Fibroblast of lung (primary cell): ENCODE results near the gene OFD1. TPM values are rescaled to one million over a fixed set of nuclear protein-coding genes. Genes with fewer than 3 reads are reported as not detected.

Source experiments
- DNase-seq, 2 donors: peaks; one replicate each; pipeline versions ENCODE4 v3.0.0 to v3.0.0-alpha.2; 2010; ENCODE audit warnings: low read depth in 2 of 2
- H2AFZ ChIP-seq: 2 replicates; pipeline ENCODE4 v1.5.1; 2012; ENCODE audit warnings: low read length, control low read depth, inconsistent platforms
- H3K27ac ChIP-seq: 2 replicates; pipeline ENCODE4 v1.5.1; 2011; ENCODE audit warnings: low read length, control low read depth; ENCODE audit not compliant: insufficient read depth
- H3K27me3 ChIP-seq: 2 replicates; pipeline ENCODE4 v1.5.1; 2011; ENCODE audit warnings: mild to moderate bottlenecking, low read length; ENCODE audit not compliant: control insufficient read depth, insufficient read depth
- H3K36me3 ChIP-seq: 2 replicates; pipeline ENCODE4 v1.5.1; 2011; ENCODE audit warnings: low read length; ENCODE audit not compliant: control insufficient read depth, insufficient read depth
- H3K4me1 ChIP-seq: 2 replicates; pipeline ENCODE4 v1.5.1; 2011; ENCODE audit warnings: low read length; ENCODE audit not compliant: control insufficient read depth, insufficient read depth; ENCODE audit errors: extremely low read depth
- H3K4me2 ChIP-seq: 2 replicates; pipeline ENCODE4 v1.5.1; 2011; ENCODE audit warnings: low read length, control low read depth; ENCODE audit not compliant: insufficient read depth; ENCODE audit errors: extremely low read depth
- H3K4me3 ChIP-seq, 4 experiments: fragments of 200-600 bp in 1 of 4; sonication (generic) in 1 of 4; replicated peaks in 1 of 4; 2 replicates each; pipeline ENCODE4 v1.5.1; 2011 to 2016; ENCODE audit warnings: low read length in 4 of 4, low read depth in 3 of 4, mild to moderate bottlenecking in 3 of 4, control low read depth in 2 of 4, inconsistent platforms in 1 of 4, mixed read lengths in 1 of 4; ENCODE audit not compliant: insufficient read depth in 1 of 4; ENCODE audit errors: control extremely low read depth in 1 of 4
- H3K79me2 ChIP-seq: 2 replicates; pipeline ENCODE4 v1.5.1; 2012; ENCODE audit warnings: mild to moderate bottlenecking, low read length, inconsistent platforms; ENCODE audit not compliant: control insufficient read depth, insufficient read depth
- H3K9ac ChIP-seq: 2 replicates; pipeline ENCODE4 v1.5.1; 2011; ENCODE audit warnings: mild to moderate bottlenecking, low read length, control low read depth; ENCODE audit not compliant: insufficient read depth
- H3K9me3 ChIP-seq: 2 replicates; pipeline ENCODE4 v1.5.1; 2012; ENCODE audit warnings: low read depth, low read length; ENCODE audit not compliant: control insufficient read depth, insufficient read depth
- H4K20me1 ChIP-seq: 2 replicates; pipeline ENCODE4 v1.5.1; 2011; ENCODE audit warnings: low read length; ENCODE audit not compliant: control insufficient read depth, insufficient read depth; ENCODE audit errors: extremely low read depth
- CTCF ChIP-seq, 2 donors: IDR thresholded peaks in 1 of 2; conservative IDR thresholded peaks in 1 of 2; 1 replicate in 1 of 2; 2 replicates in 1 of 2; pipeline ENCODE4 v1.5.1; 2011 to 2012; ENCODE audit warnings: low read length in 2 of 2, control low read depth in 1 of 2, inconsistent platforms in 1 of 2, low read depth in 1 of 2, mild to moderate bottlenecking in 1 of 2
- EZH2 ChIP-seq: IDR thresholded peaks from 2 replicates; pipeline ENCODE4 v1.5.1; 2012; ENCODE audit warnings: low read length, control low read depth, mild to moderate bottlenecking; ENCODE audit errors: missing control alignments
- polyA plus RNA-seq, 2 donors: library from polyadenylated mRNA; depleted of rRNA in 1 of 2; stranded (reverse) in 1 of 2; unstranded in 1 of 2; fragments of >200 nt; gene quantifications; 2 replicates each; pipeline ENCODE4 v1.2.1, GENCODE V29; 2011 to 2012; ENCODE audit warnings: missing spikeins in 1 of 2
- total RNA-seq: library from RNA; depleted of rRNA; stranded (reverse); fragments of >200 nt; gene quantifications from 2 replicates; pipeline ENCODE4 v1.2.1, GENCODE V29; 2014

Gene OFD1
- total and polyA plus RNA-seq, 2 donors (not counting 1 experiment from before 2014, with no cell fraction given), result 7.6 to 15.5 TPM

- no peak for DNase-seq
- Histone ChIP-seq H3K4me1 (peaks cover 2% of the 10 kb centered on the region), H3K36me3 (no peaks in the 10 kb centered on the region), H3K27me3 (no peaks in the 10 kb centered on the region), H3K79me2 (peaks cover 32% of the 10 kb centered on the region), H3K4me2 (no peak overlapping the region), H2AFZ (no peak overlapping the region), H3K27ac (no peak overlapping the region), H3K9ac (no peak overlapping the region), H3K4me3 (no peak overlapping the region), H4K20me1 (peaks cover under 1% of the 10 kb centered on the region), H3K9me3 (no peaks in the 10 kb centered on the region)
- TF ChIP-seq CTCF (conservative IDR thresholded peaks at IDR 0.05 in 1 of 2, IDR thresholded peaks at IDR 0.05 in 1 of 2; ENCODE audit: low read depth in 1 of 2, low read length in 2 of 2) (no peak), EZH2 (no peak)
These were observed 34.2 kb upstream of the OFD1 start for GRCh38 chrX:13700380-13700779.

GRCh38 chrX:13702111-13702789 lies 32.3 kb upstream of the OFD1 start:
- Histone ChIP-seq H2AFZ (no peak overlapping the region), H3K27ac (no peak overlapping the region), H3K4me1 (peaks cover 2% of the 10 kb centered on the region), H3K9me3 (no peaks in the 10 kb centered on the region), H3K4me3 (no peak overlapping the region), H3K4me2 (no peak overlapping the region), H3K9ac (no peak overlapping the region), H3K79me2 (peaks cover 25% of the 10 kb centered on the region), H3K27me3 (no peaks in the 10 kb centered on the region), H4K20me1 (no peaks in the 10 kb centered on the region), H3K36me3 (no peaks in the 10 kb centered on the region)
- no peak for DNase-seq
- TF ChIP-seq EZH2 (no peak), CTCF (conservative IDR thresholded peaks at IDR 0.05 in 1 of 2, IDR thresholded peaks at IDR 0.05 in 1 of 2; ENCODE audit: low read depth in 1 of 2, low read length in 2 of 2) (no peak)

DNA sequence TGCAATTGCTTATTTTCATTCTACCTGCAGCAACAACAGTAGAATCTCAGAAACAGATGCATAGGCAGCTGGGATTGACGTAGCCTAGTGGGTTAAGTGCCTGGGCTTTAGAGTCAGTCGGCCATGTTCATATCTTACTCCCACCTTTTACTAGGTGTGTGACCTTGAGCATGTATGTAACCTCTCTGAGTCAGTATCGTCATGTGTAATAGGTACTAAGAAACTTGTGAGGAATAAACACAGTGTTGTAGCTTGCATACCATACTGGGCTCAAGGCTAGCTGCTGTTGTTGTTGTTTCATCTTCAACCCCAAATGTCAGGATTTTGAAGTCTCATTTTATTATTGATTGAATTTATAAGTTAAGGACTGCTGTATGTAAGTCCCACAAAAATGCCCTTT lies 31.4 kb upstream of the OFD1 start:
- no peak for DNase-seq
- Histone ChIP-seq H3K36me3 (no peaks in the 10 kb centered on the region), H2AFZ (no peak overlapping the region), H3K27ac (no peak overlapping the region), H3K4me1 (peaks cover 2% of the 10 kb centered on the region), H3K79me2 (peaks cover 25% of the 10 kb centered on the region), H3K9ac (no peak overlapping the region), H3K9me3 (no peaks in the 10 kb centered on the region), H3K27me3 (no peaks in the 10 kb centered on the region), H3K4me3 (no peak overlapping the region), H3K4me2 (no peak overlapping the region), H4K20me1 (no peaks in the 10 kb centered on the region)
- no peak for TF ChIP-seq CTCF (conservative IDR thresholded peaks at IDR 0.05 in 1 of 2, IDR thresholded peaks at IDR 0.05 in 1 of 2; ENCODE audit: low read depth in 1 of 2, low read length in 2 of 2)
- TF ChIP-seq EZH2, result no peak
